ENCODE measurements around the gene APOL5.
"Not testable (repeated sequence)": the region's sequence is repeated elsewhere in the genome, so short reads cannot be mapped to it uniquely, and the experiment has no call there.

Gene APOL5, protein sequence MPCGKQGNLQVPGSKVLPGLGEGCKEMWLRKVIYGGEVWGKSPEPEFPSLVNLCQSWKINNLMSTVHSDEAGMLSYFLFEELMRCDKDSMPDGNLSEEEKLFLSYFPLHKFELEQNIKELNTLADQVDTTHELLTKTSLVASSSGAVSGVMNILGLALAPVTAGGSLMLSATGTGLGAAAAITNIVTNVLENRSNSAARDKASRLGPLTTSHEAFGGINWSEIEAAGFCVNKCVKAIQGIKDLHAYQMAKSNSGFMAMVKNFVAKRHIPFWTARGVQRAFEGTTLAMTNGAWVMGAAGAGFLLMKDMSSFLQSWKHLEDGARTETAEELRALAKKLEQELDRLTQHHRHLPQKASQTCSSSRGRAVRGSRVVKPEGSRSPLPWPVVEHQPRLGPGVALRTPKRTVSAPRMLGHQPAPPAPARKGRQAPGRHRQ

DNA sequence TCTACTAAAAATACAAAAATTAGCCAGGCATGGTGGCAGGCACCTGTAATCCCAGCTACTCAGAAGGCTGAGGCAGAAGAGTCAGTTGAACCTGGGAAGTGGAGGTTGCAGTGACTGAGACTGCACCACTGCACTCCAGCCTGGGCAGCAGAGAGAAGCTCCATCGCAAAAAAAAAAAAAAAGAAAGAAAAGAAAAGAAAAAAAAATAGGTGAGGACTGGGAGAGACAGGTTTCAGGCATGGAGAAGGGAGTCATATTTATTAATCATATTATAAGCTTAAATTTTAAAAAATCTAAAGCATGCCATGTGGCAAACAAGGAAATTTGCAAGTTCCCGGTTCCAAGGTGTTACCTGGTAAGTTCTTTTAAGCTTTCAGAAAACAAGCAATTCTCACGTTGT, at the start of gene APOL5:
Gene APOL5, plus strand, starts transcription at position 301 of the 400 bp plus-strand sequence. Its CDS starts 0 bp downstream, at position 301.
- no peak for DNase-seq

DNA sequence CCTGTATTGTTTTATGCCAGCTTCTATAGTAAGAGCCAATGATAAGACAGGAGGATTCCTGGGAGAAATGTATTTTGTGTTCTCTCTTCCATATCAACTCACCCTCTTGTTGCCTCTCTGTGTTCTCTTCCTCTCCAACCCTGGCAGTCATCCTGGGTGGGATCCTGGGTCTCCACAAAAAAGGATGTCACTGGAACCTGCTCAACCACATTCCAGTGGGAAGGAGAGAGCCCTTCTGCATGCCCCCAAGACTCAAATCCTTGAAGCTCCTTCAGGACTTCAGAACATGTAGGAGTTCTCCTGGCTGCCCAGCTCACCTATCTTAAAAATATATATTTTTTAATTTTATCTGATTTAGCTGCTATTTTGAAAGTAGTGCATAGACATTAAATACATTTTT, 43.3 kb upstream of the APOL5 start:
- DNase-seq = no peak

DNA sequence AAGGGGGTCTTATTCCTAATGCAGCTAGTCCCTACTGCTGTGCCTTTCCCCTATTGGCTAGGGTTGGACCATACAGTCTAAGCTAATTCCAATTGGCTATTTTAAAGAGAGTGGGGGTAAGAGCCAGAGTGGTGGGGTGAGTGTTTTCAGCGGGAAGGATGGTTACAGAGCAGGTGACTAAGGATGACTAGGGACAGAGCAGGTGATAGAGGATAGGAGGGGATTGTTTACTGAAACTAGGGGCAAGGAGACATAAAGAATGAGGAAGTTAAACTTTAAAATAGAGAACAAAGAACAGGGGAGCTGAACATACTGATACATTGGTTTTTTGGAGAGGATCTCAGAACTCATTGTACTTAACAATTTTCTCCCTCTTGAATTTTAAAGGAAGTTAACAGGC, 41.6 kb upstream of the APOL5 start:
- DNase-seq = not testable (repeated sequence)

DNA sequence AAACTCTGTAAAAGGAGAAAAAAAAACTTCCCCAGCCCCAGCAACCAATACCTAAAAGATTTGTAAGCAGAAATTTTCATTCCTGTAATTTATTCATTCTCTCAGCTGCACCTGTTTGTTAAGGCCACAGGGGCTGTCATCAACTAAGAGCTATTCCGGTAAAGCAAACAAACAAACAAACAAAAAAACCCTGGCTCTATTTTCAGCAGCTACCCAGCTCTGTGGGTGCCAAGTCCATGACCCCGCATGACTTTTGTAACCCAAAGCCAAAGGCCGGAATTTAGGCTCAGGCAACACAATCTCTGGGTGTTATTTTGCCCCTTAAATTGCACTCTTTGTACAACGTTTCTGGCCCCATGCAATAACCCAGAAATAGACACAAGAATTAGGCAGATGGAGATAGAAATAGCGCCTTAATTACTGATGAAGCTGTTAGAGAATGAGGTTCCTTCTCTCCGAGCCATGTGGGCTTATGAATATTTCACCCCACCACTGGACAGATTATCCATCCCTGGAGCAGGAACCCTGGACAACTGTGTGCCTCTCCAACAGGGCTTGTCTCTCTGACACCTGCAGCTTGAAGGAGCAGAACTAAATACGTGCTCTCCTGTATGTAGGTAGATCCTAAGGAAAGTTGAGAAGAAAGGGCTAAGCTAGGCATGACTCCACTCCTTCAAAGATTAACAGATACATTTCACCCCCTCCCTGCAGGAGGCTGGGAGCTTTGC, 40.0 kb upstream of the APOL5 start:
- DNase-seq = no peak

DNA sequence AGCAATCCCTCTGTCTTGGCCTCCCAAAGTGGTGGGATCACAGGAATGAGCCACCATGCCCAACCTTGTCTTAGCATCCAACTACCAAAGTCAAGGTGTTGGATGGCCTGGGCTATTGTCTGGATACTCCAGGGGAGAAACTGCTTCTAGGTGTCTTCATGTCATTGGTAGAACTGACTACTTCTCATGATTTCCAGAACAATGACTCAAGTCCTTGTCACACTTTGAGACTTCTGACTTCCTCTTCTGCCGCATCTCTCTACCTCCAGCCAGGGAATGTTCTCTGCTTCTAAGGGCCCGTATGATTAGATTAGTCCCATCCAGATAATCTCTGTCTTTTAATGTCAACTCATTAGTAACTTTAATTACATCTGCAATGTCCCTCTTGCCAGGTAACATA, 38.8 kb upstream of the APOL5 start:
- no peak for DNase-seq

DNA sequence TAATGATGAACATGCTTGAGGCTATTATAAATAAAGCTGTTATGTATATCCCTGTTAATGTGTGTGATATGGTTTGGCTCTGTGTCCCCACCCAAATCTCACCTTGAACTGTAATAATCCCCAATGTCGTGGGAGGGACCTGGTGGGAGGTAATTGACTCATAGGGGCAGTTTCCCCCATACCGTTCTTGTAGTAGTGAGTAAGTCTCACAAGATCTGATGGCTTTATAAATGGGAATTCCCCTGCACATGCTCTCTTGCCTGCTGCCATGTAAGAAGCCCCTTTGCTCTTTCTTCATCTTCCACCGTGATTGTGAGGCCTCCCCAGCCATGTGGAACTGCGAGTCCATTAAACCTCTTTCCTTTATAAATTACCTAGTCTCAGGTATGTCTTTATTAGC, 38.2 kb upstream of the APOL5 start:
- not testable (repeated sequence) for DNase-seq

DNA sequence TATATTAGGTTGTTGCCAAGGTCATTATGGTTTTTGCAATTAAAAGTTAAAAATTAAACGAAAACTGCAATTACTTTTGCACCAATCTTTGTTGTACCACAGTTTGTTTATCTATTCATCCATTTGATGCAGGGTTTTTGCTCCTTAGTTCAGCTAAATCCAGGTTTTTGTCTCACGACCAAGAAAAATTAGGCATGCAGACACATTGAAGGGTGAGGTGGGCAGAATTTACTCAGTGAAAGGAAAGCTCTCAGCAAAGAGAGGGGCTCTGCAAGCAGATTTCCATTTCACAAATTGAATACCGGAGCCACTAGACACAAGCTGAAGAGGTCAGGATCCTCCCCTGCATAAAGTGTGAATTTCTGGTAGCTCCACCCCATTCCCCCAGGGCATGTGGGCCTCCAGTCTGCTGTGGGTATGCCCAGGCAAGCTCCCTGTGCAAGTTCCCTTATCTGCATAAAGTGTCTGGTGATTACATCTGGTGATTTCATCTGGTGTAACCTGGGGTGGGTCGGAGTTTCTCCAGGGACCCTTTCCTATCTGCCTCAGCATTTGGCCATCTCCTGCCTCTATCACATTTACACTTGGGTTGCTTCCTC, 36.1 kb upstream of the APOL5 start:
- DNase-seq = no peak

DNA sequence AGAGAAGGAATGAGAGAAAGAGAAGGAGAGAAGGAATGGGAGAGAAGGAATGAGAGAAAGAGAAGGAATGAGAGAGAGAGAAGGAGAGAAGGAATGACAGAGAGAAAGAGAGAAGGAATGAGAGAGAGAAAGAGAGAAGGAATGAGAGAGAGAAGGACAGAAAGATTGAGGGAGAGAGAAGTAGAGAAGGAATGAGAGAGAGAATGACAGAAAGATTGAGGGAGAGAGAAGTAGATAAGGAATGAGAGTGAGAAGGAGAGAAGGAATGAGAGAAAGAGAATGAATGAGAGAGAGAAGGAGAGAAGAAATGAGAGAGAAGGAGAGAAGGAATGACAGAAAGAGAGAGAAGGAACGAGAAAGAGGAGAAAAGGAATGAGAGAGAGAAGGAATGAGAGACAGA, 34.1 kb upstream of the APOL5 start:
- DNase-seq = no peak

DNA sequence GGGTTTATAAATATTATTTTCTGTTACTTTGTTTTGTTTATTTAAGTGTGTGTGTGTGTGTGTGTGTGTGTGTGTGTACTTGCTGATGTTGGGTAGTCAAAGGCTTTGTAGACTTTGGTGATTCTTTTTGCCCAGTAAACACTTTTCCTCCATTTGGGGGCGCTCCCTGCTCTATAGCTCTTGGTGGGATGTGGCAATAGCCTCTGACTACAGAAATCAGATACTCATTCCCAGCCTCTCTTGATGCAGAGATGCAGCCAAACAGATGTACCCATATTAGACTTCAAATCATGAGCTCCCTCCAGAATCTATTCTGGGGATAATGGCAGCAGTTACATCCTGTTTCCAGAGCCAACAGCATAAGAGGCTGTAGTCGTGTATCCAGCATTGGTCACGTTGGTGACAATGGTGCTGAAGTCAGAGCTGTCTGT, 33.4 kb upstream of the APOL5 start:
- DNase-seq = no peak

DNA sequence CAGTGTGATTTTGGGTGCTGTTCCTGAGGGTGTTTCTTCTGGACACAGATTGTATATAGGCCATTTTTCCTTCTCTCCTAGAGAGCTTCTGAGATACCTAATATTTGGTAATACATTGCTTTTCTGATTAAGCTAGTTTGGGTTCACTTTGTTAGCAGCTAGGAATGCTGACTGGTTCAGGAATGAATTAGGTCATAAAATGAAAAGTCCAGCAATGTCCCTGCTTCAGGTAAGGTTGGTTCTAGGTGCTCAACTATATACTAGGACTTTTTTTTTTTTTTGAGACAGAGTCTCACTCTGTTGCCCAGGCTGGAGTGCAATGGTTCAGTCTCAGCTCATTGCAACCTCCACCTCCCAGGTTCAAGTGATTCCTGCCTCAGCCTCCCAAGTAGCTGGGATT, 32.9 kb upstream of the APOL5 start:
- no peak for DNase-seq

DNA sequence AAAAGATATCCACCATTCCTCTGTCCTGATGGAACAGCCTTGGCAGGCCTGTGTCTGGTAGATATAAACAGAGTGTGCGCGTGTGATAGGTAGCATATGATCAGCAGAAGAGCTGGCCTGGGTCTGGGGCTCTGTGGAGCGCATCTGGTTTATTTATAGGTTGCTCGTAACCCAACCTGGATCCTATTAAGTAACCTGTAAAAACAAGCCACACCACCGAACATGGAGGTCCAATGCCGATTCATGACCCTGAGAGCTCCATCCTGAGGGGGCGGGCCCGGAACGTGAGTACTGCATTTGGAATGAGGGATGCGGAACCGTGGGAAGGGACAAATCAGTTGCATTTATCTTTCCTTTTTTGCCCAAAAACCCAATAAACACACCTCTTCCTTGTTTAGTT, 31.9 kb upstream of the APOL5 start:
- no peak for DNase-seq

DNA sequence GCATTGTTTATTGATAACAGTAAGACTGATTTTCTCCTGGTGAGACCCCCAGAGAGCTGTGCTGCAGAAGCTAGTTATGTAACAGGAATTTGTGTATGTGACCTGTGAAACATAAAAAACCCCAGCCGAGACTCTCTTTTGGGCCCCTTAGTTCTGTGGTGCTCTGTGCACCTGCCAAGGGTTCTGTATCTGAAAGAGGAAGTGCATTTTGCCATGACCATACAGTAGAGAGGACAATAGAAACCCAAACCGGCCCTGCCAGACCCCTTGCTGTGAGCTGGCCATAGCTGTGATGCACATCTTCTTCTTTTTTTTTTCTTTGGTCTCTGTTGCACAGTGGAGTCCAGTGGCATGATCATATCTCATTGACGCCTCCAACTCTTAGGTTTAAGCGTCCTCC, 31.4 kb upstream of the APOL5 start:
- no peak for DNase-seq

DNA sequence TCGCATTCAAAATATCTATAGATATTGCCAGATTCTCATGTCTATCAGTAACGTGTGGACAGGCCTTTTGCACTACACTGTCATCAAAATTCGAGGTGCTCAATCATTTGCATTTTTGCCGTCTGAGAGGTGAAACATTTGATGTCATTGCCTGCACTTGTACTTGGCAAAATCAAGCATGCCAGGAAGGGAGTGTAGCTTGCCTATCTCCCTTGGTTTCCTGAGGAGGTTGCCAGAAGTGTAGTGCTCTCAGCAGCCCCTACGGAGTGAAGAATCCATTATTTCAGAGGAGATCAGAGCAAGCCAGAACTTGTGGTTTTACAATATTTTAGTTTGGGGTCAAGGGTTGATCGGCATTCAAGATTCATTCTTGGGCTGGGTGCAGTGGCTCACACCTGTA, 30.2 kb upstream of the APOL5 start:
- no peak for DNase-seq

DNA sequence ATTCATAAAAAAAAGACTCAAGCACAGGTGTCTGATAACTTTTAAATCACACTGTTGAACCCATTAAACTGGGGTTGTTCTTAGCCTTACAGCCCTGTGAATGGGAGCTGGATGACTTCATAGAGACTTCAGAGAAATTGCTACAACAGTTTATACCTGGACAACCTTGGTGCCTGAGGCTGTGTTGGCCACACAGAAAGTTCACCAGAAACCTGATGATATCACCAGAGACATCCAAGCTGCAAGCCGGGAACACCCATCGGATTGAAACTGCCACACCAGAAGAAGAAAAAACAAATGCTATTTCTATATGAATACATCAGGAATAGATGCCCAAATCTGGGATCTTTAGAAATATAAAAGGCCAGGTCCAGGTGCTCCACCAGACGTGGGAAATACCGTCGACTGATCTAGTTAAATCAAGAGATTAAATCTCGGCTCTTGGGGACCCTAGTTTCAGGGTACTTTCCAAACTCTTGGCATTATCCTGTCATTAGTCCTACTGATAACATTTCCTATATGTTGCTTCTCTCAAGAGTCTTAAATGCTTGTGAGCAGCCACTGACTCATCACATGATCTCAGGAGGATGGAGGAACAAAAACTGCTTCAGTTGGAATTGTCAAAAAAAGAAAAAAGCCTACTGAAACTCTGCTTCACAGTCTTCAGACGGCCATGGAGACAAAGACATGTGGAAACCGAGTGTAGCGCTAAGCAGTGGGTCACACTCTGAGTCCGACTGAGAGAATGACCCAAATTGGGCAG, 28.6 kb upstream of the APOL5 start:
- no peak for DNase-seq

DNA sequence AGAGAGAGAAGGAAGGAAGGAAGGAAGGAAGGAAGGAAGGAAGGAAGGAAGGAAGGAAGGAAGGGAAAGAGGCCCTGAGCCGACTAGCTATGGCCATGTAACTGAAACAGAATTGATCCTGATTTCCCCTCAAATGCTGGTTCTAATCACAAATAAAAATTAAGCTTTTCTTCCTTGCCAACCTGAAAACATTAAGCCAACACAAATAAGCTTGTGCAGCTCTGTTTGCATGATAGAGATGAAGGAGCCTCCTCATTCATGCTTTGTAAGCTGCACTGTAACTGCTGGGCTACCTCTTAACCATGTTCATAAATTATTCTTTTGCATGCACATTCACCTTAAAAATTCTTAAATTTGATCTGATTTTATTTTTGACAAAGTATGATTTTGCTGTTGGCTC, 27.7 kb upstream of the APOL5 start:
- DNase-seq = no peak

DNA sequence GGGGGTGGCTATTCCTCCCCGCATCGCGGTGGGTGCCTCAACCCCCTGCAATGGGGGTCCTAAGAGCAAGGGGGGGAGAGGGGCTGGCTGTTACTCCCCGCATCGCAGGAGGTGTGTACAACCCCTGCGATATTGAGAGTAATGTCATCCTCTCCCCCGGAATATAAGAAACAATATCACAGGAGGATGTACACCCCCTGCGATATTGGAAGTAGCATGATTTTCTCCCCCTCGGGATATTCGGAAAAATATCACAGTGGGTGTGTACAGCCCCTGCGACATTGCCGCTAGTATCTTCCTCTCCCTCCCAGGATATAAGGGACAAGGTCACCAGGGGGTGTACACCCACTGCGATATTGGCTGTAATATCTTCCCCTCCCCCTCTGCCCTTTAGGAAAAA, 22.5 kb upstream of the APOL5 start:
- DNase-seq = no peak

DNA sequence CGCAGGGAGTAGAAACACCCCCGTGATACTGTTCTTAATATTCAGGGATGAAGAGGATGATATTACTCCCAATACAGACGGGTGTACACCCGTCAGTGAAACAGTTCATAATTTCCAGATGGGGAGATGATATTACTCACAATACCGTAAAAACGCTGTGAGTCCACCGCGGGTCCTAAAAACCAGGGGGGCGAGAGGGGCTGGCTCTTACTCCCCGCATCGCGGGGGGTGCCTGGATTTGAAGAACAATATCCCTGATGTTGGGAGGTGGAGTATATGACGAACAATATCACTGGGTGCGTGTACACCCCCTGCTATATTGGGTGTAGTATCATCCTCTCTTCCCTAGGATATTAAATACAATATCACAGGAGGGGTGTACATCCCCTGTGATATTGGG, 20.5 kb upstream of the APOL5 start:
- no peak for DNase-seq

DNA sequence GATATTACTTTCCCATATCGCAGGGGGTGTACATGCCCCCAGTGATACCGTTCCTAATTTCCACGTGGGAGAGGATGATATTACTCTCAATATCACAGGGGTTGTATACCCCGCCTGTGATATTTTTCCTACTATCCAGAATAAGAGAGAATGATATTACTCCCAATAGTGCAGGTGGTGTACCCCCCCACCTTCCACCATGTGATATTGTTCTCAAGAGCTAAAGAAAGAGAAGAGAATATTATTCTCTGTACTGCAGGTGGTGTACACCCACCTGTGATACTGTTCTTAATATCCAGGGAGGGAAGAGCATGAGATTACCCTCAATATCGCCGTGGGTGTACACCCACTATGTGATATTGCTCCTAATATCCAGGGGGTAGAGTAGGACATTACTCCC, 17.8 kb upstream of the APOL5 start:
- DNase-seq = not testable (repeated sequence)

DNA sequence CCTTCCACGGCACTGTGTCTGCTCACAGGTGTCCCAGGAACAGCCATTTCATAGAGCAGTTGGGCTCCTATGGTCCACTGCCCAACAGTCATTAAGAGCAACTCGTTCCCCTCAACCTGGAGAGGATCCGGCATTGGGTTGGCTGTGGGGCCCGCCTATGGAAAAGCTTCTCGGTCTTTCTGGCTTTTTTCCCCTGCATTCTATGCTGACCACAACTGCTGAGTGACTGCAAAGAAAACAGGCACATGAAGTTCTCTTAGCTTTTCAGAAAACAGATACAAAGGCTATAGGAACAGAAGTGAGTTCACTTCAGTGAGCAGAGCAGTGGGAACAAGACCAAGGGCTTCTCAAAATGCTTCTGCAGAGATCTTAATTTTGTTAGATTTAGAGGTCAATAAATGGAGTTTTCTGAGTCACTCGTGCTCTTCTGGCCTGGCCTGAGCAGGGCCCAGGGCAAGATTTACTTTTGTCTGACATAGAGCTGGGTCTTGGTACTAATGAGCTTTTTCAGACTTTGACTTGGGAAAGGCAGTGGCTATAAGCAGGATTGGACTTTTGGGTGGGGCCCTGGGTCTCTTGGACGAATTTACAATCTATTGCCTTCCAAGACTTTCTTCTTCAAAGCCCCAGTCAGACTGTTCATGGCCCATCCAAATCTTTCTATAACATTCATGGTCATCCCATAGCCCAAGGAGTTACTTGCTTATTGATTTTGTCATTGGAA, 13.6 kb upstream of the APOL5 start:
- no peak for DNase-seq

DNA sequence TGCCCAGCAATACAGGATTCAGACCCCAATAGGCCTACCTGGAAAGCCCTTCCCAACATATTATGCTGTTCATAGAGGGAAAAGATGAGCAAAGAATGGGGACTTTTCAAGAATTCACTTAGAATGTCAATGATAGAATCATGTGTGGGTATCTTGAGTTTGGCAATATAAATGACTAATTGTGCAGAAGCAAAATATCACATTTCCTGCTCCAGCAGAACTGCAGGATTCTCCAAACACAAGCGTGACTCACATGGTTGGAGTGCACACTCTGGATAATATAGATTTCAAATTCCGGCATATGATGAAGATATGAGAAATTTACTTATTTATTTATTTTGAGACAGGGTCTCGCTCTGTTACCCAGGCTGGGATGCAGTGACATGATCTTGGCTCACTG, 12.5 kb upstream of the APOL5 start:
- DNase-seq = no peak

DNA sequence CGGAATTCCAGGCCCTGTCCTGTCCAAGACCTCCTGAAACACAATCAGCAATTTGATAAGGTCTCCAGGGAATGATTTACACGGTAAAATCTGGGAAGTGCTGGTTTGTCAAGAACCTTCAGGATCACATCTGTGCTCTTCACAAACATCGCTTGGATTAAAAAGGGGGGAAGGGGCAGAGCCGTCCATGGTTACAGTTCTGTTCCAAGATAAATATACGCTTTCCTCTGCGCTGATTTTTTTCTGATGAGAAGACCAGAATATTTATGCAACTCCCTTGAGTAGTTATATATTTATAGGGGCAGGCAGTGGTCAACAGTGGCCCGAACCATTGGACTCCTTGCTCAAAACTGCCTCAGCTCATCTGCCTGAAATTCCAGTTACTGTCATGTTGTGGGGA, 9.2 kb upstream of the APOL5 start:
- DNase-seq = no peak

DNA sequence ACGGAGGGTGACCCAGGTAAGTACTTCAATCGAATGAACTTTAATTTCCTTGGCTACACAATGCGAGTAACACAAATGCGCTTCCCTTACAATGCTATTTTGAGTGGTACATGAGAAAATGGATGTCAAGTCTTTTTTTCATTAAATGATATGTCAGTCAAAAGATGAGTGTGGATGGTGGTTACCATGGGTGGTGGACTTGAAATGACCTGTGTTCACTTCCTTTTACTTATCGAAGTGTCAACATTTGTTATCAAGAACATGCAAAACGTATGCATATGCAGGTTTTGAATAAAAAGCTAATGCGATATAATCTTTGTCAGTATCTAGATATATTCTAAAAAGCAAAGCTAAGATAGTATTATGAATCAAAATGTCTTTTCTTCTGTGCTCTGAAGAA, 8.8 kb upstream of the APOL5 start:
- no peak for DNase-seq

DNA sequence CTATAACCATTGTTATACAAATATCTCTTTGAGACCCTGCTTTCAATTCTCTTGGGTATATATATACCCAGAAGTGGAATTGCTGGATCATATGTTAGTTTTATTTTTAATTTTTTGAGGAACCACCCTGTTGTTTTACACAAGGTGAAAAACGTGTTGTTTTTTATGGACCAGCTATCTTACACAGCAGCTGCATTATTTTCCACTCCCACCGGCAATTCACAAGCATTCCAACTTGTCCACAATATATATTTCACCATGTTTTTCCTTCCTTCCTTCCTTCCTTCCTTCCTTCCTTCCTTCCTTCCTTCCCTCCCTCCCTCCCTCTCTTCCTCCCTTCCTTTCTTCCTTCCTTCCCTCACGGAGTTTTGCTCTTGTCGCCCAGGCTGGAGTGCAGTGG, 6.3 kb upstream of the APOL5 start:
- DNase-seq = no peak

All from activated CD4-positive, alpha-beta T cell treated with anti-CD3 and anti-CD28 coated beads for 1 hour (primary cell).